Measurements from ENCODE around the gene TMSB15C. TPM values are rescaled to one million over a fixed set of nuclear protein-coding genes. Genes with fewer than 3 reads are reported as not detected.
A peak's percentile ranks its signal among the peaks of the same experiment; 100 is the strongest.

Gene TMSB15C
- total and polyA plus RNA-seq, 2 donors (not counting 3 experiments of a cell fraction or from before 2014, with no cell fraction given), result 3.1 to 7.0 TPM

DNA sequence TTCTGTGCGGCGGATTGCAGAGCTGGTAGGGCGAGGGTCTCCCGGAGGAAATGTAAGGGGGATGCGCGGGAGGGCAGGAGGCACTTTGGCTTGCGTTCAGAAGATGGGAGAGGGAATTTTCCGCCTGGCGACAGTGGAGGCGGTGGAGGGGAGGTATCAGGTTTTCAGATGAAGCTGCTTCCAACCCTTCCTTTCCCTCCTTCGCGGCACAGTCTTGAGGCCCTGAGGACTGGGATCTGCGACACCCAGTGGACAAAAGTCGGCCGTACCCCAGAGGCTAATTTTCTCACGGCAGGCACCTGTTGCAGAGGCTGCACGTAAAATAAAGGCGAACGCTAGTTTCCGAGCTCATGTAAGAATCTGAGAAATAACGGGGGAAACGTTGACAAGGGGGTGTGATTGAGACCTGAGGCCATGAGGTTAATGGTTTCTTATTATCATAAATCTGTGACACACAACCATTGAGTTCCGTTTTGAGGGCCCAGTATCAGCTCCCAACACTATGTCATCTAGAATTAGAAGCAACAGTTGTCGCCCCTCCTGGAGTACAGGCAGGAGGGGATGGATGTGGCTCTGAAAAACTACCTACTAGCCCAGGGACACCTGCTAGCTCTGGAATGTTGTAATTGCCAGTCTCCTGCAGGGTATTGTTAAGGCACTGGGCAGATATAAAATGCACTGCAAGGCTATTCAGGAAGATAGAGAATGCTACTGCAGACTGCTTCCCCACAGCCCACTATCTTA, 37.4 kb upstream of the TMSB15C start:
- peak; percentile 92 for FAIRE-seq
- H3K4me1 ChIP-seq (ENCODE audit: control insufficient read depth, extremely low read depth, insufficient read depth, low read length), result peaks cover 12% of the 10 kb centered on the region
- intact Hi-C loops (cut with micrococcal nuclease), result loop anchor here (1.0 to 5.0 kb wide), 4 partner anchors 15 to 426 kb away; partner anchors contain the start of genes MORF4L2 and SLC25A53
- H2AFZ ChIP-seq (ENCODE audit: low read depth, low read length), result peak overlapping the region; percentile 91
- peak overlapping the region; percentile 81 for H3K4me2 ChIP-seq (ENCODE audit: insufficient read depth, low read length)
- H3K27me3 ChIP-seq (ENCODE audit: control insufficient read depth in 2 of 2, insufficient read depth in 2 of 2, low read length in 2 of 2), result no peaks in the 10 kb centered on the region
- peak overlapping the region; percentile 72 for H3K27ac ChIP-seq (ENCODE audit: insufficient read depth, low read depth, low read length)
- peak overlapping the region; percentile 67 to 76 (median 70) for H3K4me3 ChIP-seq (replicated peaks in 1 of 3; ENCODE audit: insufficient read depth in 1 of 3, low read depth in 1 of 3, low read length in 3 of 3)
- no peaks in the 10 kb centered on the region for H3K36me3 ChIP-seq (ENCODE audit: control insufficient read depth in 2 of 2, extremely low read depth in 1 of 2, insufficient read depth in 2 of 2, low read length in 2 of 2)
- TF ChIP-seq, protein P1, sequence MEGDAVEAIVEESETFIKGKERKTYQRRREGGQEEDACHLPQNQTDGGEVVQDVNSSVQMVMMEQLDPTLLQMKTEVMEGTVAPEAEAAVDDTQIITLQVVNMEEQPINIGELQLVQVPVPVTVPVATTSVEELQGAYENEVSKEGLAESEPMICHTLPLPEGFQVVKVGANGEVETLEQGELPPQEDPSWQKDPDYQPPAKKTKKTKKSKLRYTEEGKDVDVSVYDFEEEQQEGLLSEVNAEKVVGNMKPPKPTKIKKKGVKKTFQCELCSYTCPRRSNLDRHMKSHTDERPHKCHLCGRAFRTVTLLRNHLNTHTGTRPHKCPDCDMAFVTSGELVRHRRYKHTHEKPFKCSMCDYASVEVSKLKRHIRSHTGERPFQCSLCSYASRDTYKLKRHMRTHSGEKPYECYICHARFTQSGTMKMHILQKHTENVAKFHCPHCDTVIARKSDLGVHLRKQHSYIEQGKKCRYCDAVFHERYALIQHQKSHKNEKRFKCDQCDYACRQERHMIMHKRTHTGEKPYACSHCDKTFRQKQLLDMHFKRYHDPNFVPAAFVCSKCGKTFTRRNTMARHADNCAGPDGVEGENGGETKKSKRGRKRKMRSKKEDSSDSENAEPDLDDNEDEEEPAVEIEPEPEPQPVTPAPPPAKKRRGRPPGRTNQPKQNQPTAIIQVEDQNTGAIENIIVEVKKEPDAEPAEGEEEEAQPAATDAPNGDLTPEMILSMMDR (IDR thresholded peaks at IDR 0.05; ENCODE audit: extremely low read depth in 1 of 2, insufficient read depth in 1 of 2, low read depth in 1 of 2, low read length in 2 of 2), result peak; percentile 39 to 40
- no peak for TF ChIP-seq POLR2AphosphoS5 (IDR thresholded peaks at IDR 0.05; ENCODE audit: insufficient read depth, low read depth, low read length)
- no peaks in the 10 kb centered on the region for H3K79me2 ChIP-seq (ENCODE audit: control insufficient read depth, insufficient read depth, low read length)
- CTCF ChIA-PET, result interaction anchor here (1.1 to 2.3 kb wide), 9 partner anchors 9 to 282 kb away, joined by 4 to 21 read pairs (median 6); partner anchors contain the start of genes RAB9B and SLC25A53
- dilution Hi-C loops (cut with MboI; ENCODE audit: extremely low pct_ligation_motif_present, low sequenced_read_pairs), result no loop called here
- peak; percentile 52 for DNase-seq (ENCODE audit: low read depth, low spot score)
- no peaks in the 10 kb centered on the region for H3K9me3 ChIP-seq (replicated peaks; ENCODE audit: control insufficient read depth, insufficient read depth, low read length)
- BruUV-seq (replicated peaks), result TSS peak; percentile 21
- peak overlapping the region; percentile 80 for H3K9ac ChIP-seq (replicated peaks; ENCODE audit: extremely low read depth, insufficient read depth, low read length)
- no peaks in the 10 kb centered on the region for H4K20me1 ChIP-seq (replicated peaks; ENCODE audit: control insufficient read depth, extremely low read depth, insufficient read depth, low read length)
- POLR2A ChIA-PET, result no interaction called here
- no peaks in the 10 kb centered on the region for H3K9me1 ChIP-seq (replicated peaks; ENCODE audit: control insufficient read depth, extremely low read depth, insufficient read depth, low read length)

All from endothelial cell of umbilical vein (primary cell).